Measurements from ENCODE around the gene VEGFB. TPM values are rescaled to one million over a fixed set of nuclear protein-coding genes. Genes with fewer than 3 reads are reported as not detected.

Gene VEGFB
- total and polyA plus RNA-seq, 8 donors = 72.9 to 132 (median 86.6) TPM

- H3K4me3 ChIP-seq = peak within 1 kb of the TSS; percentile 81 to 84
- H3K36me3 ChIP-seq = no peaks in the 10 kb centered on the region
- intact Hi-C loops (cut with DNase I) = no loop called here
- peaks cover 38 to 73% of the 10 kb centered on the region in 2 donors for H3K4me1 ChIP-seq
- no peaks in the 10 kb centered on the region for H3K9me3 ChIP-seq
- DNase-seq (peak; percentile 83 to 95 (median 95)), ATAC-seq (peak; percentile 70)
- peak within 1 kb of the TSS; percentile 91 for H3K27ac ChIP-seq
- no peak for TF ChIP-seq CTCF (IDR thresholded peaks at IDR 0.05)
- H3K27me3 ChIP-seq = peaks cover 0 to 4% of the 10 kb centered on the region in 2 donors
These were observed 4.0 kb upstream of the VEGFB start, which contains the start of gene DNAJC4 for GRCh38 chr11:64230171-64230984. Gene DNAJC4 (plus strand): TSS chr11:64230548. CDS start chr11:64230855, 307 bp downstream.

- no peak for TF ChIP-seq CTCF (IDR thresholded peaks at IDR 0.05)
- intact Hi-C loops (cut with DNase I) = no loop called here
- no peaks in the 10 kb centered on the region for H3K9me3 ChIP-seq
- H3K4me3 ChIP-seq = peak overlapping the region; percentile 81 to 84
- no peaks in the 10 kb centered on the region for H3K36me3 ChIP-seq
- peaks cover 0 to 4% of the 10 kb centered on the region in 2 donors for H3K27me3 ChIP-seq
- H3K27ac ChIP-seq = peak overlapping the region; percentile 91
- H3K4me1 ChIP-seq = peaks cover 34 to 76% of the 10 kb centered on the region in 2 donors
- DNase-seq = no peak
- no peak for ATAC-seq
These were observed 3.4 kb upstream of the VEGFB start for GRCh38 chr11:64230985-64231365.

GRCh38 chr11:64231546-64231945 is 2.8 kb upstream of the VEGFB start:
- H3K27me3 ChIP-seq = peaks cover 0 to 4% of the 10 kb centered on the region in 2 donors
- no peaks in the 10 kb centered on the region for H3K9me3 ChIP-seq
- H3K4me1 ChIP-seq = peaks cover 34 to 78% of the 10 kb centered on the region in 2 donors
- no peaks in the 10 kb centered on the region for H3K36me3 ChIP-seq
- H3K4me3 ChIP-seq = peak overlapping the region in 1 of 2 donors; percentile 84
- TF ChIP-seq CTCF (IDR thresholded peaks at IDR 0.05) = no peak
- no peak overlapping the region for H3K27ac ChIP-seq
- ATAC-seq = no peak
- no peak for DNase-seq
- intact Hi-C loops (cut with DNase I) = no loop called here

GRCh38 chr11:64232182-64232966 is 2.0 kb upstream of the VEGFB start:
- Histone ChIP-seq H3K27ac (no peak overlapping the region), H3K4me3 (no peak overlapping the region), H3K27me3 (peaks cover 0 to 4% of the 10 kb centered on the region in 2 donors), H3K36me3 (no peaks in the 10 kb centered on the region), H3K9me3 (no peaks in the 10 kb centered on the region), H3K4me1 (peaks cover 27 to 78% of the 10 kb centered on the region in 2 donors)
- DNase-seq (peak in 1 of 4 donors; percentile 70), ATAC-seq (peak; percentile 1)
- TF ChIP-seq CTCF (IDR thresholded peaks at IDR 0.05) = no peak
- intact Hi-C loops (cut with DNase I) = no loop called here

- intact Hi-C loops (cut with DNase I) = no loop called here
- ATAC-seq (no peak), DNase-seq (no peak)
- no peak overlapping the region for H3K4me3 ChIP-seq
- H3K36me3 ChIP-seq = peaks cover 0 to 3% of the 10 kb centered on the region in 2 donors
- H3K4me1 ChIP-seq = peaks cover 25 to 78% of the 10 kb centered on the region in 2 donors
- no peak overlapping the region for H3K27ac ChIP-seq
- TF ChIP-seq CTCF (IDR thresholded peaks at IDR 0.05) = no peak
- H3K9me3 ChIP-seq = no peaks in the 10 kb centered on the region
- H3K27me3 ChIP-seq = peaks cover 0 to 4% of the 10 kb centered on the region in 2 donors
These were observed 1.4 kb upstream of the VEGFB start for GRCh38 chr11:64232967-64233315.
